Neural progenitor cell (in vitro differentiated cells): Measurements from ENCODE around the gene ARMC3.

Experiments used
- EZH2 ChIP-seq: fragments of 200-600 bp; sonication (generic); IDR thresholded peaks from 2 replicates; pipeline ENCODE4 v1.6.1; 2017; ENCODE audit warnings: antibody characterized with exemption, mild to moderate bottlenecking, moderate library complexity
- EZH2phosphoT487 ChIP-seq: fragments of 200-600 bp; sonication (generic); IDR thresholded peaks from 2 replicates; pipeline ENCODE4 v1.6.1; 2017; ENCODE audit warnings: antibody characterized with exemption
- TF ChIP-seq, protein P1 (sequence below): fragments of 200-600 bp; sonication (generic); IDR thresholded peaks from 2 replicates; pipeline ENCODE4 v1.5.1; 2017; ENCODE audit warnings: antibody characterized with exemption, mild to moderate bottlenecking

GRCh38 chr10:22993314-22993713 lies 65.5 kb downstream of the ARMC3 start:
- TF ChIP-seq, protein P1, sequence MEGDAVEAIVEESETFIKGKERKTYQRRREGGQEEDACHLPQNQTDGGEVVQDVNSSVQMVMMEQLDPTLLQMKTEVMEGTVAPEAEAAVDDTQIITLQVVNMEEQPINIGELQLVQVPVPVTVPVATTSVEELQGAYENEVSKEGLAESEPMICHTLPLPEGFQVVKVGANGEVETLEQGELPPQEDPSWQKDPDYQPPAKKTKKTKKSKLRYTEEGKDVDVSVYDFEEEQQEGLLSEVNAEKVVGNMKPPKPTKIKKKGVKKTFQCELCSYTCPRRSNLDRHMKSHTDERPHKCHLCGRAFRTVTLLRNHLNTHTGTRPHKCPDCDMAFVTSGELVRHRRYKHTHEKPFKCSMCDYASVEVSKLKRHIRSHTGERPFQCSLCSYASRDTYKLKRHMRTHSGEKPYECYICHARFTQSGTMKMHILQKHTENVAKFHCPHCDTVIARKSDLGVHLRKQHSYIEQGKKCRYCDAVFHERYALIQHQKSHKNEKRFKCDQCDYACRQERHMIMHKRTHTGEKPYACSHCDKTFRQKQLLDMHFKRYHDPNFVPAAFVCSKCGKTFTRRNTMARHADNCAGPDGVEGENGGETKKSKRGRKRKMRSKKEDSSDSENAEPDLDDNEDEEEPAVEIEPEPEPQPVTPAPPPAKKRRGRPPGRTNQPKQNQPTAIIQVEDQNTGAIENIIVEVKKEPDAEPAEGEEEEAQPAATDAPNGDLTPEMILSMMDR, result no peak
- TF ChIP-seq EZH2 (no peak), EZH2phosphoT487 (no peak)
